ENCODE data around the gene METTL1. TPM values are rescaled to one million over a fixed set of nuclear protein-coding genes. Genes with fewer than 3 reads are reported as not detected.

The METTL1 gene
- total RNA-seq, 6 donors from 2014 or later: 1.3 to 30.2 (median 16.9) TPM

DNA sequence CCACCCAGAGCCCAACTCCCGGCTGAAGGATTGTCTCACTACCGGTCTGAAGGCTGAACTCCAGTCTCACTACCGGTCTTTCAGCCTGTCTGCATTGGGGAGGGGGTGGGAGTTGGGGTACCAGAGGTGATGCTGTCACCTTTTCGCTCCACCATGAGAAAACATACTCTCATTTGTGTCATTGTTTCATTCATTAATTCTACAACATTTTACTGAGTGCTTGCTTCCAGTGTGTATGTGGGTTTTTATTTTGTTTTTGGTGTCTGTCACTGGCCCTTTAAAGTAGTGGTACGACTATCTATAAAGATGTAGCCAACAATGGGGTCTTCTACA, 19.3 kb downstream of the METTL1 start:
- DNase-seq (no peak), ATAC-seq (ENCODE audit: low FRiP score in 2 of 2) (no peak)
- 0 to 5% methylated on average over 5 of the region's 5 CpGs for WGBS, 2 donors
- Histone ChIP-seq H3K36me3 (peaks cover 6 to 29% (median 23%) of the 10 kb centered on the region in 4 donors), H3K27me3 (no peaks in the 10 kb centered on the region), H3K9me3 (no peaks in the 10 kb centered on the region), H3K27ac (peak overlapping the region; percentile 30 to 94 (median 78)), H3K4me1 (peaks cover 22 to 56% (median 48%) of the 10 kb centered on the region in 4 donors), H3K4me3 (peak overlapping the region in 3 of 4 donors; percentile 69 to 82 (median 71))
- peak in 1 of 4 donors; percentile 10 for TF ChIP-seq POLR2A (IDR thresholded peaks at IDR 0.05)
- no peak for TF ChIP-seq POLR2AphosphoS5 (IDR thresholded peaks at IDR 0.05)
- TF ChIP-seq, protein P1, sequence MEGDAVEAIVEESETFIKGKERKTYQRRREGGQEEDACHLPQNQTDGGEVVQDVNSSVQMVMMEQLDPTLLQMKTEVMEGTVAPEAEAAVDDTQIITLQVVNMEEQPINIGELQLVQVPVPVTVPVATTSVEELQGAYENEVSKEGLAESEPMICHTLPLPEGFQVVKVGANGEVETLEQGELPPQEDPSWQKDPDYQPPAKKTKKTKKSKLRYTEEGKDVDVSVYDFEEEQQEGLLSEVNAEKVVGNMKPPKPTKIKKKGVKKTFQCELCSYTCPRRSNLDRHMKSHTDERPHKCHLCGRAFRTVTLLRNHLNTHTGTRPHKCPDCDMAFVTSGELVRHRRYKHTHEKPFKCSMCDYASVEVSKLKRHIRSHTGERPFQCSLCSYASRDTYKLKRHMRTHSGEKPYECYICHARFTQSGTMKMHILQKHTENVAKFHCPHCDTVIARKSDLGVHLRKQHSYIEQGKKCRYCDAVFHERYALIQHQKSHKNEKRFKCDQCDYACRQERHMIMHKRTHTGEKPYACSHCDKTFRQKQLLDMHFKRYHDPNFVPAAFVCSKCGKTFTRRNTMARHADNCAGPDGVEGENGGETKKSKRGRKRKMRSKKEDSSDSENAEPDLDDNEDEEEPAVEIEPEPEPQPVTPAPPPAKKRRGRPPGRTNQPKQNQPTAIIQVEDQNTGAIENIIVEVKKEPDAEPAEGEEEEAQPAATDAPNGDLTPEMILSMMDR (IDR thresholded peaks at IDR 0.05): peak in 1 of 6 experiments; percentile 10

DNA sequence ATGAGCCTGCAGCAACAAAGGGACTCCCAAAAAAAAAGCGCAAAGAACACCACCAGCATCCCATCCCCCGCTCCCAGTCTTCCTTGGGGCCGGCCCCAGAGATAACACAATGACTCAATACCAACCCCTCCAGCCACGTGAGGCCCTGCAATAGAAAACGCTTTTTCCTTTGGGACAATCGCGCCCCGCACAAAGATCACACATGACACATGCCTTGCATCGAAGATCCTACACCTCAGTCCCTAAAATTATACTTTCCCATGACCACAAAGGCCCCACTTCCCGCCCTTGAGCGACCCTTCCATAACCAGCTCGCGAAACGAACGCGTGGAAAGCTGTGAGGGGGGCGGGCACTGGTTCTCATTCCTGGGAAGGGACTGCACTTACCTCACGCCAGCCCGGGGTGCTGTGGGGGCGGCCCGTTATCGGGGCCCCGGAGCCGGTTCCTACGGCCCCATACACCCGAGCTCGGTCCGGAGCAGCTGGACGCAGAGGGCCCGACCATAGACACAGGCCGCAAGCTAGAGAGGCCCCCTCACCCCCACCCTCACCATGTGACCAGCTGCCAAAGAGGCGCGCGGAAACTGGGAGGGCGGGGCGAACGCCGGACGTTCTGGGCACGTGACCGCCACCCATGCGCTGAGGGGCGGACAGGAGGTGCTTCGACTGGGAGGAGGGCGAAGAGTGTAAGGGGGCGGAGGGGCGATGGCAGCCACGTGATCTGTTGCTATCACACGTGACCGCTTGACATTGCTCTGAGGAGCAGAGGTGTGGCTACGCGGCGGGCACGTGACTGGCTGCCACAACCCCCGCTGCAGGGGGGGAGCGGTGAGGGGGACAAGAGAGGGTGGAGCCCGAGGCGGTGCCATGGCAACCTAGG, 19.9 kb downstream of the METTL1 start, which contains the start of gene CDK4:
TSS of gene CDK4 (minus strand) at position 523 of the 880 bp plus-strand sequence. CDS start 593 bp downstream, outside the sequence.
- peaks cover 9 to 35% (median 28%) of the 10 kb centered on the region in 4 donors for H3K36me3 ChIP-seq
- ATAC-seq (ENCODE audit: low FRiP score in 2 of 2) (peak; percentile 95), DNase-seq (peak; percentile 99 to 100)
- 0 to 1% methylated on average over 15 to 55 of the region's 58 CpGs for WGBS, 2 donors
- peaks cover 22 to 53% (median 47%) of the 10 kb centered on the region in 4 donors for H3K4me1 ChIP-seq
- H3K9me3 ChIP-seq: no peaks in the 10 kb centered on the region
- H3K27ac ChIP-seq: peak within 1 kb of the TSS; percentile 80 to 94 (median 88)
- H3K27me3 ChIP-seq: no peaks in the 10 kb centered on the region
- H3K4me3 ChIP-seq: peak within 1 kb of the TSS; percentile 4 to 82 (median 70)
- peak in 3 of 4 donors; percentile 37 to 84 (median 75) for TF ChIP-seq POLR2A (IDR thresholded peaks at IDR 0.05)
- TF ChIP-seq POLR2AphosphoS5 (IDR thresholded peaks at IDR 0.05): peak; percentile 90 to 92
- peak in 1 of 4 donors; percentile 95 for TF ChIP-seq EP300 (IDR thresholded peaks at IDR 0.05)
- TF ChIP-seq, protein P1 (IDR thresholded peaks at IDR 0.05): peak in 3 of 6 experiments; percentile 4 to 44 (median 25)

DNA sequence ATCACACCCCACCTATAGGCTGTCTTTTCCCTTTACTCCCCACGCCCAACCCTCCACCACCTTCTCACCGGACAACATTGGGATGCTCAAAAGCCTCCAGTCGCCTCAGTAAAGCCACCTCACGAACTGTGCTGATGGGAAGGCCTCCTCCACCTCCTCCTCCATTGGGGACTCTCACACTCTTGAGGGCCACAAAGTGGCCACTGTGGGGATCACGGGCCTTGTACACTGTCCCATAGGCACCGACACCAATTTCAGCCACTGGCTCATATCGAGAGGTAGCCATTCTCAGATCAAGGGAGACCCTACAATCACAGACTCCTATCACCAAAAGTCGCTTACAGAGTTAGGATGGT, 20.5 kb downstream of the METTL1 start:
- Histone ChIP-seq H3K36me3 (peaks cover 9 to 41% (median 31%) of the 10 kb centered on the region in 4 donors), H3K9me3 (no peaks in the 10 kb centered on the region), H3K27ac (peak overlapping the region; percentile 80 to 94 (median 88)), H3K4me1 (peaks cover 20 to 47% (median 41%) of the 10 kb centered on the region in 4 donors), H3K4me3 (peak overlapping the region; percentile 4 to 82 (median 70)), H3K27me3 (no peaks in the 10 kb centered on the region)
- 12 to 18% methylated on average over 8 of the region's 8 CpGs for WGBS, 2 donors
- DNase-seq: no peak
- no peak for ATAC-seq (ENCODE audit: low FRiP score in 2 of 2)
- TF ChIP-seq, protein P1 (IDR thresholded peaks at IDR 0.05): no peak
- no peak for TF ChIP-seq POLR2A (IDR thresholded peaks at IDR 0.05)
- no peak for TF ChIP-seq POLR2AphosphoS5 (IDR thresholded peaks at IDR 0.05)
- TF ChIP-seq EP300 (IDR thresholded peaks at IDR 0.05): no peak

DNA sequence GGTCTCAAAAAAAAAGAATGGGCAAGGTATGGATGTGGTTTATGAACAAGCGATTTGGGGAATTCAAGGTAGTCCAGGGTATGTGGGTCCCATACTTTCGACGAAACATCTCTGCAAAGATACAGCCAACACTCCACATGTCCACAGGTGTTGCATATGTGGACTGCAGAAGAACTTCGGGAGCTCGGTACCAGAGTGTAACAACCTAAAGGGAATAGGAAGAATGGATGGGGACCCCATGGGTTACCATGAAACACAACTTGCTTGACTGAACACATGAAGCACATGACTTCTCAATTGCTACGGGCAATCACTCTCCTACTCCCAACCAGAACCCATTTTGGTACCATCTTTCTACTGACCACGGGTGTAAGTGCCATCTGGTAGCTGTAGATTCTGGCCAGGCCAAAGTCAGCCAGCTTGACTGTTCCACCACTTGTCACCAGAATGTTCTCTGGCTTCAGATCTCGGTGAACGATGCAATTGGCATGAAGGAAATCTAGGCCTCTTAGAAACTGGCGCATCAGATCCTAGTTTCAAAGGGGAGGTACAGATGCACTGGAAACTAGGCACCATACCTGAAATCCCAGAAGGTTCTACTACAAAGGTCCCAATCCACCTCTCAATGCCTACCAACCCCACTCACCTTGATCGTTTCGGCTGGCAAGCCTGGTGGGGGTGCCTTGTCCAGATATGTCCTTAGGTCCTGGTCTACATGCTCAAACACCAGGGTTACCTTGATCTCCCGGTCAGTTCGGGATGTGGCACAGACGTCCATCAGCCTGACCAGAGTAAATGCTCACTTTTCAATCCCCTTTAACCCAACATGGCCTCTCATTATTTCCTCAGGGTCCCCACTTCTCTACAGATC, 21.1 kb downstream of the METTL1 start:
- TF ChIP-seq EP300 (IDR thresholded peaks at IDR 0.05) (no peak), POLR2A (IDR thresholded peaks at IDR 0.05) (no peak), POLR2AphosphoS5 (IDR thresholded peaks at IDR 0.05) (no peak)
- TF ChIP-seq, protein P1 (IDR thresholded peaks at IDR 0.05): no peak
- H3K27ac ChIP-seq: peak overlapping the region in 3 of 4 donors; percentile 80 to 94 (median 90)
- DNase-seq (no peak), ATAC-seq (ENCODE audit: low FRiP score in 2 of 2) (no peak)
- H3K27me3 ChIP-seq: no peaks in the 10 kb centered on the region
- 87 to 91% methylated on average over 15 of the region's 15 CpGs for WGBS, 2 donors
- peaks cover 15 to 44% (median 37%) of the 10 kb centered on the region in 4 donors for H3K4me1 ChIP-seq
- H3K36me3 ChIP-seq: peaks cover 9 to 44% (median 31%) of the 10 kb centered on the region in 4 donors
- H3K9me3 ChIP-seq: no peaks in the 10 kb centered on the region
- H3K4me3 ChIP-seq: peak overlapping the region in 3 of 4 donors; percentile 69 to 82 (median 71)
